ENCODE results near the gene MIPEP.

MIPEP gene

GRCh38 chr13:23833733-23834611 lies 55.2 kb downstream of the MIPEP start:
- no peak for DNase-seq (ENCODE audit: low spot score)
- no peak for TF ChIP-seq CTCF (IDR thresholded peaks at IDR 0.05; ENCODE audit: extremely low read depth, missing control alignments)

- no peak for DNase-seq (ENCODE audit: low spot score)
- no peak for TF ChIP-seq CTCF (IDR thresholded peaks at IDR 0.05; ENCODE audit: extremely low read depth, missing control alignments)
These were observed 60.3 kb downstream of the MIPEP start for GRCh38 chr13:23828866-23829265.

- no peak for TF ChIP-seq CTCF (IDR thresholded peaks at IDR 0.05; ENCODE audit: extremely low read depth, missing control alignments)
- no peak for DNase-seq (ENCODE audit: low spot score)
These were observed 61.1 kb downstream of the MIPEP start for GRCh38 chr13:23828086-23828485.

- DNase-seq (ENCODE audit: low spot score) = no peak
- no peak for TF ChIP-seq CTCF (IDR thresholded peaks at IDR 0.05; ENCODE audit: extremely low read depth, missing control alignments)
These were observed 64.0 kb downstream of the MIPEP start for GRCh38 chr13:23825179-23825578.

GRCh38 chr13:23824371-23824770 lies 64.8 kb downstream of the MIPEP start:
- no peak for TF ChIP-seq CTCF (IDR thresholded peaks at IDR 0.05; ENCODE audit: extremely low read depth, missing control alignments)
- DNase-seq (ENCODE audit: low spot score) = no peak

GRCh38 chr13:23822252-23822824 lies 66.9 kb downstream of the MIPEP start:
- no peak for DNase-seq (ENCODE audit: low spot score)
- no peak for TF ChIP-seq CTCF (IDR thresholded peaks at IDR 0.05; ENCODE audit: extremely low read depth, missing control alignments)

GRCh38 chr13:23820530-23820929 lies 68.7 kb downstream of the MIPEP start:
- no peak for TF ChIP-seq CTCF (IDR thresholded peaks at IDR 0.05; ENCODE audit: extremely low read depth, missing control alignments)
- DNase-seq (ENCODE audit: low spot score) = no peak
